Measurements from ENCODE around the gene GNG14. TPM values are rescaled to one million over a fixed set of nuclear protein-coding genes. Genes with fewer than 3 reads are reported as not detected.
"Not testable (repeated sequence)": the region's sequence is repeated elsewhere in the genome, so short reads cannot be mapped to it uniquely, and the experiment has no call there.

The GNG14 gene
- total RNA-seq, 1 experiment from 2014 or later, result not detected

GRCh38 chr19:12721656-12722565 is 34.1 kb downstream of the GNG14 start:
- no peak for DNase-seq (ENCODE audit: extremely low read depth, low read depth)

- DNase-seq (ENCODE audit: extremely low read depth, low read depth), result peak; percentile 97
Measured at GRCh38 chr19:12722566-12723380, 35.0 kb downstream of the GNG14 start.

- no peak for DNase-seq (ENCODE audit: extremely low read depth, low read depth)
Measured at GRCh38 chr19:12723381-12723640, 35.5 kb downstream of the GNG14 start.

GRCh38 chr19:12723641-12724426 is 36.0 kb downstream of the GNG14 start, which contains the start of gene TNPO2:
TSS of gene TNPO2 (minus strand) at chr19:12723932. CDS start at chr19:12720977, 2,955 bp downstream.
- DNase-seq (ENCODE audit: extremely low read depth, low read depth), result peak; percentile 38

GRCh38 chr19:12725612-12726011 is 37.8 kb downstream of the GNG14 start:
- not testable (repeated sequence) for DNase-seq (ENCODE audit: extremely low read depth, low read depth)

GRCh38 chr19:12726988-12727316 is 39.2 kb downstream of the GNG14 start:
- no peak for DNase-seq (ENCODE audit: extremely low read depth, low read depth)

- DNase-seq (ENCODE audit: extremely low read depth, low read depth), result no peak
Measured at GRCh38 chr19:12727745-12728433, 40.1 kb downstream of the GNG14 start.

GRCh38 chr19:12730064-12730463 is 42.3 kb downstream of the GNG14 start:
- DNase-seq (ENCODE audit: extremely low read depth, low read depth), result no peak

GRCh38 chr19:12731337-12731736 is 43.5 kb downstream of the GNG14 start:
- DNase-seq (ENCODE audit: extremely low read depth, low read depth), result no peak

- no peak for DNase-seq (ENCODE audit: extremely low read depth, low read depth)
Measured at GRCh38 chr19:12733369-12734214, 45.8 kb downstream of the GNG14 start.

GRCh38 chr19:12736995-12737834 is 49.4 kb downstream of the GNG14 start, which contains the start of gene GET3:
TSS of gene GET3 (plus strand) at chr19:12737497. CDS start at chr19:12737506, 9 bp downstream.
- DNase-seq (ENCODE audit: extremely low read depth, low read depth), result peak; percentile 100

GRCh38 chr19:12737835-12738351 is 50.1 kb downstream of the GNG14 start:
- DNase-seq (ENCODE audit: extremely low read depth, low read depth), result no peak

Small RNAs within 50 kb of the gene (small RNA-seq; reads per million reads assigned to genes)
- 8.6 to 200 reads per million in 2 experiments for gene SNORD41

Other genes starting within 250 kb of the GNG14 start
- gene ZNF443, start 247.0 kb upstream of the GNG14 start, total RNA-seq (2014; rRNA removed; shearing (Covaris generic)), result 1.1 and 1.4 TPM in 2 replicates
- gene ZNF709, start 203.2 kb upstream of the GNG14 start, total RNA-seq (2014; rRNA removed; shearing (Covaris generic)), result 0.15 TPM in 1 of 2 replicates, not detected in the other
- 3.5 and 4.1 TPM in 2 replicates for gene ZNF564, start 136.5 kb upstream of the GNG14 start, total RNA-seq (2014; rRNA removed; shearing (Covaris generic))
- gene ZNF490, start 77.2 kb upstream of the GNG14 start, total RNA-seq (2014; rRNA removed; shearing (Covaris generic)), result 1.7 and 1.8 TPM in 2 replicates
- gene ZNF791, start 77.1 kb upstream of the GNG14 start, total RNA-seq (2014; rRNA removed; shearing (Covaris generic)), result 14.3 and 15.2 TPM in 2 replicates
- 21.5 and 27.7 TPM in 2 replicates for gene MAN2B1, start 21.3 kb upstream of the GNG14 start, total RNA-seq (2014; rRNA removed; shearing (Covaris generic))
- 5.8 and 7.7 TPM in 2 replicates for gene WDR83, start 21.2 kb upstream of the GNG14 start, total RNA-seq (2014; rRNA removed; shearing (Covaris generic))
- gene DHPS, start 6.1 kb upstream of the GNG14 start, total RNA-seq (2014; rRNA removed; shearing (Covaris generic)), result 75.7 and 83.6 TPM in 2 replicates
- 6.2 and 6.9 TPM in 2 replicates for gene FBXW9, start 8.6 kb downstream of the GNG14 start, total RNA-seq (2014; rRNA removed; shearing (Covaris generic))
- 17.4 and 23.4 TPM in 2 replicates for gene TNPO2, start 35.9 kb downstream of the GNG14 start, total RNA-seq (2014; rRNA removed; shearing (Covaris generic))
- 141 and 145 TPM in 2 replicates for gene TRIR, start 46.7 kb downstream of the GNG14 start, total RNA-seq (2014; rRNA removed; shearing (Covaris generic))
- 50.9 and 53.9 TPM in 2 replicates for gene GET3, start 49.5 kb downstream of the GNG14 start, total RNA-seq (2014; rRNA removed; shearing (Covaris generic))
- 0.22 TPM in 1 of 2 replicates, not detected in the other for gene BEST2, start 63.8 kb downstream of the GNG14 start, total RNA-seq (2014; rRNA removed; shearing (Covaris generic))
- 6.0 TPM in 2 replicates for gene HOOK2, start 87.6 kb downstream of the GNG14 start, total RNA-seq (2014; rRNA removed; shearing (Covaris generic))
- 137 and 153 TPM in 2 replicates for gene JUNB, start 103.5 kb downstream of the GNG14 start, total RNA-seq (2014; rRNA removed; shearing (Covaris generic))
- 216 and 259 TPM in 2 replicates for gene PRDX2, start 113.8 kb downstream of the GNG14 start, total RNA-seq (2014; rRNA removed; shearing (Covaris generic))
- not detected in 2 replicates for gene THSD8, start 114.1 kb downstream of the GNG14 start, total RNA-seq (2014; rRNA removed; shearing (Covaris generic))
- gene RNASEH2A, start 118.6 kb downstream of the GNG14 start, total RNA-seq (2014; rRNA removed; shearing (Covaris generic)), result 25.6 and 31.1 TPM in 2 replicates
- not detected in 2 replicates for gene RTBDN, start 146.6 kb downstream of the GNG14 start, total RNA-seq (2014; rRNA removed; shearing (Covaris generic))
- gene MAST1, start 150.5 kb downstream of the GNG14 start, total RNA-seq (2014; rRNA removed; shearing (Covaris generic)), result 1.7 TPM in 2 replicates
- 24.5 and 26.8 TPM in 2 replicates for gene DNASE2, start 193.5 kb downstream of the GNG14 start, total RNA-seq (2014; rRNA removed; shearing (Covaris generic))
- 0.52 and 1.3 TPM in 2 replicates for gene KLF1, start 199.2 kb downstream of the GNG14 start, total RNA-seq (2014; rRNA removed; shearing (Covaris generic))
- 5.5 and 5.8 TPM in 2 replicates for gene GCDH, start 203.2 kb downstream of the GNG14 start, total RNA-seq (2014; rRNA removed; shearing (Covaris generic))
- 0.37 TPM in 1 of 2 replicates, not detected in the other for gene SYCE2, start 231.3 kb downstream of the GNG14 start, total RNA-seq (2014; rRNA removed; shearing (Covaris generic))
- gene FARSA, start 245.7 kb downstream of the GNG14 start, total RNA-seq (2014; rRNA removed; shearing (Covaris generic)), result 45.7 and 46.9 TPM in 2 replicates

All from NCI-H460 (cell line).